Measurements from ENCODE around the gene RIMBP2. TPM values are rescaled to one million over a fixed set of nuclear protein-coding genes. Genes with fewer than 3 reads are reported as not detected.

The RIMBP2 gene
- polyA plus RNA-seq, 1 donor (not counting 4 experiments of a cell fraction or from before 2014, with no cell fraction given) = 0.16 TPM

DNA sequence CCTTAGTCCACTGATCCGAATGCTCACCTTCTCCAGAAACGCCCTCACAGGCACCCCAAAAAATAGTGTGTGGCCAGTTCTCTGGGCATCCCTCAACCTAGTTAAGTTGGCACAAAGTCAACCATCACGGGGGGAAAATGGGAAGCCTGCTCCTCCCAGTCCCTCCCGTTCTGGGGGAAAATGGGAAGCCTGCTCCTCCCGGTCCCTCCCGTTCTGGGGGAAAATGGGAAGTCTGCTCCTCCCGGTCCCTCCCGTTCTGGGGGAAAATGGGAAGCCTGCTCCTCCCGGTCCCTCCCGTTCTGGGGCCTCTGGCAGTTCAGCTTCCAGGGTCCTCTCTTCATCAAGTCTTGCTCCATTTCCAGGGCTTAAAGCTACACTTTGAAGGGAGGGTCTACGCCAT is 106.1 kb downstream of the RIMBP2 start:
- no peak overlapping the region for H3K4me2 ChIP-seq (ENCODE audit: control insufficient read depth, extremely low read depth, insufficient read depth, low read depth, low read length)
- dilution Hi-C loops (cut with MboI; ENCODE audit: extremely low pct_ligation_motif_present, low sequenced_read_pairs) = no loop called here
- H2AFZ ChIP-seq (ENCODE audit: control insufficient read depth, low read length) = no peak overlapping the region
- H3K9ac ChIP-seq (ENCODE audit: control insufficient read depth, extremely low read depth, insufficient read depth, low read length) = no peak overlapping the region
- no peak overlapping the region for H3K4me3 ChIP-seq (ENCODE audit: control insufficient read depth in 2 of 3, extremely low read depth in 1 of 3, insufficient read depth in 2 of 3, low read depth in 1 of 3, low read length in 3 of 3)
- DNase-seq (ENCODE audit: low read depth, low spot score) (no peak), FAIRE-seq (no peak)
- TF ChIP-seq, protein P1, sequence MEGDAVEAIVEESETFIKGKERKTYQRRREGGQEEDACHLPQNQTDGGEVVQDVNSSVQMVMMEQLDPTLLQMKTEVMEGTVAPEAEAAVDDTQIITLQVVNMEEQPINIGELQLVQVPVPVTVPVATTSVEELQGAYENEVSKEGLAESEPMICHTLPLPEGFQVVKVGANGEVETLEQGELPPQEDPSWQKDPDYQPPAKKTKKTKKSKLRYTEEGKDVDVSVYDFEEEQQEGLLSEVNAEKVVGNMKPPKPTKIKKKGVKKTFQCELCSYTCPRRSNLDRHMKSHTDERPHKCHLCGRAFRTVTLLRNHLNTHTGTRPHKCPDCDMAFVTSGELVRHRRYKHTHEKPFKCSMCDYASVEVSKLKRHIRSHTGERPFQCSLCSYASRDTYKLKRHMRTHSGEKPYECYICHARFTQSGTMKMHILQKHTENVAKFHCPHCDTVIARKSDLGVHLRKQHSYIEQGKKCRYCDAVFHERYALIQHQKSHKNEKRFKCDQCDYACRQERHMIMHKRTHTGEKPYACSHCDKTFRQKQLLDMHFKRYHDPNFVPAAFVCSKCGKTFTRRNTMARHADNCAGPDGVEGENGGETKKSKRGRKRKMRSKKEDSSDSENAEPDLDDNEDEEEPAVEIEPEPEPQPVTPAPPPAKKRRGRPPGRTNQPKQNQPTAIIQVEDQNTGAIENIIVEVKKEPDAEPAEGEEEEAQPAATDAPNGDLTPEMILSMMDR (optimal IDR thresholded peaks at IDR 0.05 in 1 of 3, IDR thresholded peaks at IDR 0.05 in 1 of 3, conservative IDR thresholded peaks at IDR 0.05 in 1 of 3; ENCODE audit: extremely low read depth in 1 of 3, insufficient read depth in 2 of 3, low read length in 3 of 3) = no peak
- no peak for TF ChIP-seq EZH2 (IDR thresholded peaks at IDR 0.05; ENCODE audit: low read length)
- no peaks in the 10 kb centered on the region for H4K20me1 ChIP-seq (ENCODE audit: control insufficient read depth, extremely low read depth, insufficient read depth, low read length)
- no peaks in the 10 kb centered on the region for H3K9me1 ChIP-seq (ENCODE audit: control insufficient read depth, extremely low read depth, insufficient read depth, low read length)
- H3K9me3 ChIP-seq (ENCODE audit: control insufficient read depth, low read depth, low read length) = peaks cover 5% of the 10 kb centered on the region
- no peaks in the 10 kb centered on the region for H3K36me3 ChIP-seq (ENCODE audit: control insufficient read depth in 2 of 2, extremely low read depth in 1 of 2, insufficient read depth in 2 of 2, low read length in 2 of 2)
- H3K27me3 ChIP-seq (ENCODE audit: control insufficient read depth, extremely low read depth, insufficient read depth, low read length) = no peaks in the 10 kb centered on the region
- no peaks in the 10 kb centered on the region for H3K79me2 ChIP-seq (ENCODE audit: control insufficient read depth, insufficient read depth, low read length)
- H3K4me1 ChIP-seq (ENCODE audit: control insufficient read depth, extremely low read depth, insufficient read depth, low read length) = no peaks in the 10 kb centered on the region
- H3K27ac ChIP-seq (ENCODE audit: control insufficient read depth, insufficient read depth, low read length) = no peak overlapping the region

DNA sequence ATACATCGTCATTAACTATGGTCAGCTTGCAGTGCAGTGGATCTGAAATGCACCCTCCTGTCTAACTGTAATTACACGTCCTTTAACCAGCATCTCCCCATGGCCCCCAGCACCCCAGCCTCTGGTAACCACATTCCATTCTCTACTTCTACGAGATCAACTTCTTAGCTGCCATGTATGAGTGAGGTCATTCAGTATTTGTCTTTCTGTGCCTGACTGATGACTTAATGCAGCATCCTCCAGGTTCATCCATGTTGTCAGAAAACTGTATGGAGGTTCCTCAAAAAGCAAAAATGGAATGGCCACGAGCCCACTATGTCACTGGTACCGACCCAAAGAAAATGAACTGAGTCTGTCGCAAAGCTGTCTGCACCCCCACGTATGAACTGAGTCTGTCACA is 107.3 kb downstream of the RIMBP2 start:
- Histone ChIP-seq H3K27me3 (ENCODE audit: control insufficient read depth, extremely low read depth, insufficient read depth, low read length) (no peaks in the 10 kb centered on the region), H2AFZ (ENCODE audit: control insufficient read depth, low read length) (no peak overlapping the region), H3K9me3 (ENCODE audit: control insufficient read depth, low read depth, low read length) (peaks cover 5% of the 10 kb centered on the region), H3K36me3 (ENCODE audit: control insufficient read depth in 2 of 2, extremely low read depth in 1 of 2, insufficient read depth in 2 of 2, low read length in 2 of 2) (no peaks in the 10 kb centered on the region), H3K4me1 (ENCODE audit: control insufficient read depth, extremely low read depth, insufficient read depth, low read length) (no peaks in the 10 kb centered on the region), H3K4me3 (ENCODE audit: control insufficient read depth in 2 of 3, extremely low read depth in 1 of 3, insufficient read depth in 2 of 3, low read depth in 1 of 3, low read length in 3 of 3) (no peak overlapping the region), H3K9ac (ENCODE audit: control insufficient read depth, extremely low read depth, insufficient read depth, low read length) (no peak overlapping the region), H3K27ac (ENCODE audit: control insufficient read depth, insufficient read depth, low read length) (no peak overlapping the region), H3K79me2 (ENCODE audit: control insufficient read depth, insufficient read depth, low read length) (no peaks in the 10 kb centered on the region), H3K9me1 (ENCODE audit: control insufficient read depth, extremely low read depth, insufficient read depth, low read length) (no peaks in the 10 kb centered on the region), H4K20me1 (ENCODE audit: control insufficient read depth, extremely low read depth, insufficient read depth, low read length) (no peaks in the 10 kb centered on the region), H3K4me2 (ENCODE audit: control insufficient read depth, extremely low read depth, insufficient read depth, low read depth, low read length) (no peak overlapping the region)
- FAIRE-seq (no peak), DNase-seq (ENCODE audit: low read depth, low spot score) (no peak)
- dilution Hi-C loops (cut with MboI; ENCODE audit: extremely low pct_ligation_motif_present, low sequenced_read_pairs) = no loop called here
- no peak for TF ChIP-seq EZH2 (IDR thresholded peaks at IDR 0.05; ENCODE audit: low read length)
- TF ChIP-seq, protein P1 (optimal IDR thresholded peaks at IDR 0.05 in 1 of 3, IDR thresholded peaks at IDR 0.05 in 1 of 3, conservative IDR thresholded peaks at IDR 0.05 in 1 of 3; ENCODE audit: extremely low read depth in 1 of 3, insufficient read depth in 2 of 3, low read length in 3 of 3) = no peak
